UCSD-AML1 (cell line): ENCODE measurements around the gene DPH1.

Source experiments
- DNase-seq: peaks from one replicate; lab custom pipeline; 2025; ENCODE audit not compliant: unreplicated experiment; lab: John Stamatoyannopoulos, UW

DPH1 gene

GRCh38 chr17:2060681-2061440, 30.9 kb downstream of the DPH1 start:
- DNase-seq: no peak

DNA sequence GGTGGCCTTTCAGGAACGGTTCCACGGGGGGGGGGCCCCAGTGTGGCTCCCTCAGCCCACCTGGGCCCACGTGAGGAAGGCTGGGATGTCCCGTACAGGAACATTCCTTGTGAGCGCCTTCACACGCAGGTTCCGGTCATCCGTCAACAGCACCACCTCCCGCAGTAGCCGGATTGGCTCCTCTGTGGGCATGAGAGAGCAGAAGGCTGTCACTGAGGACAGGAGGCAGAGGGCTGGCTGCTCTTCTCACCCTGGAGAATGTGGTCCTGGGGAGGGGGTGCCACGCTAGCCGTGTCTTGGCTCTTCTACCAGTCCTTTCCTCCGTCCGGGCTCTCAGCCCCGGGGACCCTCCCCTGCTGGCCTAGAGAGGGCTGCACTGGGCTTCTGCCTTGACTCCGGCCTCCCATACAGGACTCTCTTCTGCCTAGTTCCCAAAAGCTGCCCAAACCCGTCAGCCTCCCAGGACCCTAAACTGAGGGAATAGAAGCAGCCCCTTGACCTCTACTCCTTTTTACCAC, 31.5 kb downstream of the DPH1 start:
- no peak for DNase-seq

DNA sequence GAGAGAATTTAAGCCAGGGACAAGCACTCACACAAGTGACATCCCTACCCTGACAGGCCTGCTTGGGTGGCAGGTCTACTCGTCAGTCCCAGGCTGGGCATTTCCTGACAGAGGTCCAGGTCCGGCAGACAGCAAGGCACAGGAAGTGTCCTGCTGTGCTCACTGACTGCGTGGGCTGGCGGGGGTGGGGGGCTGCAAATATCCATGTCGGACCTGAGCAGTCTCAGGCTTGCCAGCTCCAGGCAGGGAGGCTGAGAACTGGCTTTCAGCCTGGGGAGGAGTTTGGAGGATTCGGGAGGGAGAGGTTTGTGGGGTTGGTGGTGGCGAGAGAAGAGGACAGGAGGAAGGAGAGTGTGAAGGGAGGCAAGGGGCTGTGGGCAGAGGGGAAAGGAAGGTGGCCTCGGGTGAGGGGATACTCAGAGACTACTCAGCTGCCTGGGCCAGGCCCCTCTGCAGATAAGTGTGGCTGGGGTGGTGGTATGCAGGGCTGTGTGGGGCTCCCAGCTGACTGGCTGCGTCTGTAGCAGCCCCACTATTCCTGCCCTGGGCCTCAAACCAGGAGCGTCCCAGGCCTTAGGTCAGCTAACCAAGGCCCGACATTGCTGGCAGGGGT, 32.7 kb downstream of the DPH1 start:
- DNase-seq: no peak

DNA sequence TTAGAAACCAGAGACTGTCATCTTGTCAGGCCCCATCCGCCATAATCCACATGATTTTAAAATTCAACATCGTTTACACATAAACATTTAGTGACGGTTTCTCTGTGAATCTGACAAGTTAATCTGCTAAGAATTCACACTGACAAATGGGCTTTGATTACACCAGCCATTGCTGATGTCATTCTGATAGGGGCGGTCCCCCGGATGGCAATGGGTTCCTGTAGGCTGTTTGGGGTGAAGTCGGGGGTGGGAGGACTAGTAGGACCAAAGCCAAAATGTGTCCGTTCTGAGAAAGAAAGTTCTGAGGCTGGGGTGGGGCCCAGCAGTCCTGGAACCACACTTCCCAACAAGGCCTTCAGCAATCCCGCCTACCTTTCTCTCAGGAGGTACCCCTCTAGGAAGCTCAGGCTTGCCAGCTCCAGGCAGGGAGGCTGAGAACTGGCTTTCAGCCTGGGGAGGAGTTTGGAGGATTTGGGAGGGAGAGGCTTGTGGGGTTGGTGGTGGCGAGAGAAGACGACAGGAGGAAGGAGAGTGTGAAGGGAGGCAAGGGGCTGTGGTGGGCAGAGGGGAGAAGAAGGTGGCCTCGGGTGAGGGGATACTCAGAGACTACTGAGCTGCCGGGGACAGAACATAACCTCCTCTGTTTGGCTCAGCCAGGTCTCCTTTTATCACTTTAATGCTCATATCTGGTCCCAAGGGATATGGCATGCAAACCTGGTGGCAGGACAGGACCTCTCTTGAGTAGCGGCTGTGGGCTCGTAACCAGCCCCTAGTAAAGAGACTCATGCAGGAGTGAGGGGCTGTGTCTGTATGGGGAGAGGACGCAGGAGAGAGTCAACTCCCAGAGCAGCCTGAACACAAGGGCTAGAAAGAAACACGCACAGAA, 33.6 kb downstream of the DPH1 start:
- DNase-seq: no peak

- no peak for DNase-seq
Observed at GRCh38 chr17:2064147-2064489, 34.2 kb downstream of the DPH1 start.

DNA sequence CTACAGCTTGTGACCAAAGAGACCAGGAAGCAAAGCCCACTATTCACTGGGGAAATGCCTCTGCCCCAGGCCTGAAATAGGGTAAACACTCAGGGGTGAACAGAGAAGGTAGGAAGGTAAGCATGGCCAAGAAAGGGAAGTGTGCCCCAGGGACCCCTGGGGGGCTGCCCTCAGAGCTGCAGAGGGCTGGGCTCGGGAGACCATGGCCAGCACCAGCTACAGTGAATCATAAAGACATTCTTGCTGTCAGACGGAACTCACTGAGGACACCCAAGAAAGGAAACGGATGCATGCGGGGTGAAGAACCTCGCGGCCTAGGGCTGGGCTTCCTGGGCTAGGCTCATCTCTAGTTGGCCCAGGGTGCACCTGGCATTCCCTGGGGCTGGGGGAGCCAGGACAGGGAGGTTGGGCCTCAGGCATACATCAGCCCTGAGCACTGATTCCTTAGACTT, 34.6 kb downstream of the DPH1 start:
- no peak for DNase-seq

GRCh38 chr17:2064980-2065785, 35.2 kb downstream of the DPH1 start:
- peak; percentile 59 for DNase-seq

DNA sequence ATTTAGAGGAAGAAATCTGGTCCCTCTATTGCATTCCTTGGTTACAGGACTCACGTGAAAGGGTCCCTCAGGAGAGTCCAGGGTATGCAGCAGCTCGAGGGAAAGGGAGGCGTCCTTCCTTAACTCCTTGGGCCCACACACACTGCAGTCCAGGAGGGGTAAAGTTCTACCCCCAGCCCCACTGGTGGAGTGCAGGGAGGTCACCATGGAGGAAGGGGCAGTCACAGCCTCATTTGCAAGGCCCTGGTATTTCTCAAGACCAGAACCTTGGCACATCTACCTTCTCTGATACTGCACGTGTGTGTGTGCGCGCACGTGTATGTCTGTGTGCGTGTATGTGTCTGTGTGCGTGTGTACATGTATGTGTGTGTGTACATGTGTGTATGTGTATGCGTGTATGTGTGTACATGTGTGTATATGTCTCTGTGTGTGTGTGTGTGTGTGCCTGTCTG, 36.0 kb downstream of the DPH1 start:
- no peak for DNase-seq

- DNase-seq: no peak
Observed at GRCh38 chr17:2067048-2067561, 37.2 kb downstream of the DPH1 start.

DNA sequence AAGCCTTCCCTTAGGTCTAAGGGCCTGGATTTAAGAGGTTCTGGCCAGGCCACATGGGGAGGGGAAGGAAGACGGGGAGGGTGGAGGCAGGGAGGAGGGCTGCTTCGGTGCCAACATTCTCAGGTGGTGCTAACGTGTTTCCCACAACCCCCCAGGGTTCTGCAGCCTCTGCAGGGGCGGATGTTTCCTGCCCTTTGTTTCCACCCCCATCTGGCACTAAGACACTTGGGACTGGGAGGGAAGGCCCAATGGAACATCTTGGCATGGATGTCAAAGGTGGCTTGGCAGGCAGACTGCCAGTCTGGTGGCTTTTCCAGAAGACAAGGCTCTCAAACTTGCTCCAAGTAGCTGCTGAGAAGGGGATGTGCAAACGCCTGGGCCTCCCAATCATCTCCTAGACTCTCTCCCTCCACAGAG, 37.7 kb downstream of the DPH1 start:
- no peak for DNase-seq

DNA sequence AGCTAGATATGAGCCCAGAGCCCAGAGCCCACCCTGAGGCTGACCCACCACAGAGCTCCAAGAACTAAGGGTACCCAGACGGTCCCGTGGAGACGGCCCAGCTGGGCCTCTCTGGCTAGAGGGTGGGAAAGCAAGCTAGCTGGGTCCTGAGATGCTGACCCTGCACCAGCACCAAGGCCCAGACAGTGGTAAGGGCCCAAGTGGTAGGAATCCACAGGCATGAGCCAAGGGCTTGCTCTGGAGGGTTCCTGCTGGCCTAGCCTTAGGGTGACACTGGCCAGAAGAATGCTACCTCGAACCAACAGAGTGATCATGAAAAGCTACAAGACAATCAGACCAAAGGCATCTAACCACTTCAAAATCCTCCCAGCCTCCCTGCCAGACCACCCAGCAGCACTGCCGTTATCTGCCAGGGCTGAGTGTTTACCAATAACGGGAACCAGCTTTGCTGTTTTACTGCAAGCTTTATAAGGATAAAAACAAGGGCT, 38.1 kb downstream of the DPH1 start:
- DNase-seq: no peak

DNA sequence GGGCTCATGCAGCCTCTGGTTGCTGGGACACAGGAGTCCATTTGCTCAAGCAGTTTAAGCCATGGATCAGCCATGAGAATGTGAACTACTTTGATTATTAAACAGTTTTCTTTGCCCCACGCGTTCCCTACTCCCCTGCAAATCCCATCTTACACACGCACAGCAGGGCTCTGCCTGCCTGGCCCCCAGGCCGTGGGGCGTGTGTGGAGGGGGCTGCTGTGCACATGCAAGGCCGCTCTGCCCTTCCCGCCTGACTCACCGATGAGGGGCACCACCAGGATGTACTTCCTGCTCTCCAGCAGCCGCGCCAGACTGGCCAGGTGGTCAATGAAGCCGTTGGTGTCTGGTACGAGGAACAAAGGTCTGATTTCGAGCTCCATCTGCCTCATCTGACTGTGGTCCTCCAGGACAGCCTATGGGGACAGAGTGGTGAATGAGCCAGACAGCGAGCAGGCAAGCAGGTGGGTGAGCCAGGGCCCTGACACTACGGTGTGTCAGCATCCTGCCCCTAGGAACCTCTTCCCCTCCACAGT, 38.6 kb downstream of the DPH1 start:
- no peak for DNase-seq

DNA sequence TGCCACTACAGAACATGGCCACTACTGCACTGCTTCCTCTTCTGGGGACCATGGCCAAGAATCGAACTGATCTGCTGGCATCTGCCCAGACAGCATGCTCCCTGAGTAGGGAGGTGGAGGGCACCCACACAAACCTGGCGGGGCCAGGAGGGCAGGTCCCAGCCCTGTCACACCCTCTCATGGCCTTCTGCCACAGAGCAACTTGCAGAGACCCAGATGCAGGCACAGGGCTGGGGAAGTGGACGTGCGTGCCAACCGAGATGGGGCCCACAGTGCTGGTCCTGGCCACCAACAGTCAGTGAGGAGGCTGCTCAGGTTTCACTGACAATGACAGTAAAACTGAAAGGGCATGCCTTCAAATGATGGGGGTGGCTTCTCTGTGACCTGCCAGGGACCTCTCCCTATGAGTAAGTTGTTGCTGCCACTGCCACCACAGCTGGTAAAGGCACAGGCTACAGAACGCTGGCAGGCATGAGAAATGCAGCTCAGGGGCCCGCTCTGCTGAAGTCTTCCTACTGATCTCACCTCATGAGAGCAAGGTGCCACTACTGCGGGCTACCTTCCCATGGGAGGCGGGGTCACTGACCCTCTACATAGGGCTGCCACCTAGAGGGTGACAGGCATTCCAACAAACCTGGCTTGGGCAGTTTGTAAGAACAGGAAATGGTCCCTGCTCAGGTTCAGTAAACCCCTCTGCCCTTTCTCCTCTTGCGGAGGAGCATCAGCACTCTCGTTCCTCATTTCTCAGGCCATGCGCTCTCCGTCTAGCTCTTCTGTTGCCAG, 40.5 kb downstream of the DPH1 start:
- no peak for DNase-seq

- DNase-seq: no peak
Observed at GRCh38 chr17:2071024-2071385, 41.1 kb downstream of the DPH1 start.

DNA sequence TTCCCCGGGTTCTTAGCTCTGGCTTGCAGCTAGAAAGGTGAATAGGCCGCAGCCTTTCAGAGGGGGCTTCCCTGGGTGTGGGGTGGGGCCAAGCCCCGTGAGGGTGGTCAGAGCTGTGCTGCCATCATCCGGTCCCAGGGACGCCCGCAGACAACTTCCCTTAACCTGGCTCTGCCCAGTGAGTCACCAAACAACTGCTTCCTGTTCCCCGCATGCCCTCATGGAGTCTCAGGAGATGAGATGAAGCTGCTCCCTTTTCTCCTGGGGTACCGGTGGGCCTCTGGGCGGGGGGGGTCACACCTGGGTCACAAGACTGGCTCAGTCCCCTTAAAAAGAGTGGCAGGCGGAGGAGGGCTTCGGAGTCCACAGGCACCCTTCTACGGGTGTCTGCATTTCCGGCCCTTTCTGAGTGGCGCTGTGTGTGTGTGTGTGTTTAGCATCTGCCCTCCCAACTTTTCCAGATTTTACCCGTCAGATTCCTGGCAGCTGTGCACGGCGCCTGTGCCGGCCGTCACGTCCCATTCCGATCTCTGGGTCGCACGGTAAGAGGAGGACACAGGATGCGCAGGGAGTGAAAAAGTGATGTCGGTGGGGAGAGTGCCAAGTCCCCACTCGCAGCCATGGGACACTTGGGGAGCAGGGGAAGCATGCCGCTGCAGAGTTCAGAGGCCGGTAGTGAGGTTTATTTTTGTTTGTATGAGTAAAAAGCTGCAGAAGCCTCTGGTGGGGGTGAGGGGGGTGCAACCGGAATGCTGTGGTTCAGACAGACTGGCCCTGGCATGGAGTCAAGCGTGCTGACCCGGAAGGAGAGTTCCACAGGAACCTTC, 41.7 kb downstream of the DPH1 start:
- peak; percentile 47 for DNase-seq

GRCh38 chr17:2074919-2075318, 45.0 kb downstream of the DPH1 start:
- DNase-seq: no peak

DNA sequence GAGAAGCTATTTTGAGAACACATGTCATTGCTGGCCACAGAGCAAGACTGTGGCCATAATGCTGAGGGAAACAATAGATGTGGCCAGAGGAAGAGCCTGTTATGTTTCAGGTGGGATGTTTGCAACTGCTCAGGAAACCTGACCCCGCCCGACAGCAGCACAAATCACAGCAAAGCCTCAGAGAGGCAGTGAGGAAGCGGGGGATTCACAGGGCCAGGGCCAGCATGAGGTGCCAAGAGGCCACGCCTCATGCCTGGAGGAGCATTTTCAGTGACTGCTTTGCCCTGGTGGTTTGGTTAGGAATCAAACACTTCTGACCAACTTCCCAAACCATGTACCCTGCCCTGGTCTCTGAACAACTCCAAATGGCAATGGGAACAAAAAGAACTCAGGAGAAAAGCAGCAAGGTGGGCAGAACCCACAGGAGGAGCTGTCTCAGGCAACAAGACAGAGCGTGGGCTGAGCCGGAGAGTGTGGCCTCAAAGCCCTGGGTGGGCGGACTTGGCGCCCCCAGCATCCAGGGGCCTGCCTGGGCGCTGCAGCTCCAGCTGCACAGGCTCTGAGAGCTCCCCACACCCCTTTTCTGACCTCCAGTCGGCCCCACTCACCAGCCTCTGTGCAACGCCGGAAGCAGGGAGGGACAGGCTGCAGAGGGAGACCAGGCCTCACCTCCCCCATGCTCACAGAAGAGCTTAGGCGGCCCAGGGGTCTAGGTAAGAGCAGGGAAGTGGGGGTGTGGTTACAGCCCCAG, 45.6 kb downstream of the DPH1 start:
- DNase-seq: no peak
